Esophagus squamous epithelium (tissue), 4 donors: ENCODE data around the gene RALGPS1.

Experiments
- CTCF ChIP-seq, 6 experiments: fragments of 450-650 bp in 4 of 6; fragments of 200-600 bp in 2 of 6; sonication (generic) in 2 of 6; IDR thresholded peaks; one replicate each; pipeline ENCODE4 v1.5.1; 2016 to 2019; ENCODE audit warnings: antibody characterized with exemption in 6 of 6, mild to moderate bottlenecking in 4 of 6, moderate library complexity in 4 of 6
- POLR2A ChIP-seq, 4 donors: fragments of 450-650 bp; IDR thresholded peaks; one replicate each; pipeline ENCODE4 v1.6.1; 2017; ENCODE audit warnings: antibody characterized with exemption in 4 of 4, mild to moderate bottlenecking in 4 of 4, moderate library complexity in 3 of 4

- TF ChIP-seq CTCF (IDR thresholded peaks at IDR 0.05) = no peak
- no peak for TF ChIP-seq POLR2A (IDR thresholded peaks at IDR 0.05)
Measured at GRCh38 chr9:127219520-127219919, 304.9 kb downstream of the RALGPS1 start.
